Common myeloid progenitor, CD34-positive (primary cell): ENCODE results near the gene LSM7.
A peak's percentile ranks its signal among the peaks of the same experiment; 100 is the strongest.

Experiments used
- CTCF ChIA-PET: fragments of 350-600 bp; sonication (Branson Sonifier 250); formaldehyde crosslinking; loops from one replicate; lab custom pipeline; 2021; ENCODE audit warnings: antibody characterized with exemption; lab: Charles Lee
- POLR2A ChIA-PET: fragments of 350-600 bp; sonication (Branson Sonifier 250); formaldehyde crosslinking; loops from one replicate; lab custom pipeline; 2021; ENCODE audit warnings: antibody characterized with exemption; lab: Charles Lee
- DNase-seq, 3 donors: peaks; one replicate each; pipeline versions ENCODE4 v3.0.0 to v3.0.0-alpha.2; 2013
- H3K27ac ChIP-seq, 2 experiments: 1 replicate in 1 of 2; 2 replicates in 1 of 2; pipeline ENCODE4 v1.7.0; 2013; ENCODE audit warnings: inconsistent platforms in 2 of 2, low read length in 2 of 2, mild to moderate bottlenecking in 2 of 2, low read depth in 1 of 2, moderate library complexity in 1 of 2; ENCODE audit not compliant: severe bottlenecking in 2 of 2, insufficient read depth in 1 of 2, poor library complexity in 1 of 2
- H3K27me3 ChIP-seq, 5 experiments: replicated peaks in 2 of 5; 1 replicate in 3 of 5; 2 replicates in 2 of 5; pipeline versions ENCODE4 v1.6.1 to v1.7.0; 2013; ENCODE audit warnings: low read length in 4 of 5, mild to moderate bottlenecking in 2 of 5, moderate library complexity in 2 of 5, inconsistent platforms in 1 of 5; ENCODE audit not compliant: insufficient read depth in 5 of 5, control insufficient read depth in 4 of 5
- H3K36me3 ChIP-seq, 4 experiments: 1 replicate in 2 of 4; 2 replicates in 2 of 4; pipeline versions ENCODE4 v1.6.1 to v1.7.0; 2013; ENCODE audit warnings: low read length in 3 of 4, control low read depth in 1 of 4, mild to moderate bottlenecking in 1 of 4; ENCODE audit not compliant: control insufficient read depth in 4 of 4, insufficient read depth in 4 of 4
- H3K4me1 ChIP-seq, 4 experiments: 1 replicate in 3 of 4; 2 replicates in 1 of 4; pipeline versions ENCODE4 v1.6.1 to v1.7.1; 2013; ENCODE audit warnings: low read length in 3 of 4, mild to moderate bottlenecking in 3 of 4, control low read depth in 1 of 4, inconsistent platforms in 1 of 4, moderate library complexity in 1 of 4; ENCODE audit not compliant: control insufficient read depth in 4 of 4, insufficient read depth in 4 of 4; ENCODE audit errors: control extremely low read depth in 1 of 4
- H3K4me3 ChIP-seq, 7 experiments: 1 replicate in 4 of 7; 2 replicates in 3 of 7; pipeline versions ENCODE4 v1.5.1 to v1.7.0; 2013; ENCODE audit warnings: mild to moderate bottlenecking in 7 of 7, low read length in 6 of 7, moderate library complexity in 6 of 7, inconsistent platforms in 2 of 7, low read depth in 2 of 7, control low read depth in 1 of 7; ENCODE audit not compliant: insufficient read depth in 4 of 7, control insufficient read depth in 1 of 7; ENCODE audit errors: extremely low read depth in 1 of 7
- H3K9me3 ChIP-seq, 5 experiments: 1 replicate in 4 of 5; 2 replicates in 1 of 5; pipeline versions ENCODE4 v1.6.1 to v1.7.1; 2013; ENCODE audit warnings: low read length in 4 of 5, mild to moderate bottlenecking in 2 of 5, inconsistent platforms in 1 of 5, low read depth in 1 of 5, moderate library complexity in 1 of 5; ENCODE audit not compliant: control insufficient read depth in 4 of 5, insufficient read depth in 2 of 5; ENCODE audit errors: control extremely low read depth in 1 of 5
- whole genome bisulfite sequencing: methylation state at CpG from one replicate; pipeline ENCODE4 v1.1.5; 2013; ENCODE audit not compliant: insufficient coverage; 5-methylcytosine and 5-hydroxymethylcytosine counted together

The LSM7 gene

GRCh38 chr19:2317756-2318155 lies 10.6 kb downstream of the LSM7 start:
- Histone ChIP-seq H3K36me3 (peaks cover 0 to 17% (median 10%) of the 10 kb centered on the region in 4 experiments), H3K27ac (no peak overlapping the region), H3K27me3 (peaks cover 0 to 5% (median 0%) of the 10 kb centered on the region in 5 experiments), H3K4me3 (no peak overlapping the region), H3K9me3 (peaks cover 2 to 7% (median 5%) of the 10 kb centered on the region in 5 experiments), H3K4me1 (peaks cover 0 to 29% (median 16%) of the 10 kb centered on the region in 4 experiments)
- no peak for DNase-seq
- ChIA-PET POLR2A (interaction anchor here (0.6 to 2.7 kb wide), 3 partner anchors 7 to 15 kb away, joined by 3 to 23 read pairs (median 6); no protein-coding TSS in a partner anchor), CTCF (interaction anchor here (1.3 to 1.9 kb wide), 2 partner anchors 23 to 25 kb away, joined by 3 to 6 read pairs; no protein-coding TSS in a partner anchor)
- 88% methylated on average over 22 of the region's 25 CpGs for WGBS

GRCh38 chr19:2317300-2317699 lies 11.1 kb downstream of the LSM7 start:
- CTCF ChIA-PET, result interaction anchor here (1.3 to 3.2 kb wide), 8 partner anchors 7 to 79 kb away, joined by 3 to 33 read pairs (median 8); partner anchors contain the start of gene LSM7
- peaks cover 0 to 13% (median 5%) of the 10 kb centered on the region in 4 experiments for H3K36me3 ChIP-seq
- POLR2A ChIA-PET, result interaction anchor here (1.8 to 2.7 kb wide), 2 partner anchors 8 to 15 kb away, joined by 6 to 23 read pairs; no protein-coding TSS in a partner anchor
- 98% methylated on average over 12 of the region's 13 CpGs for WGBS
- H3K4me1 ChIP-seq, result peaks cover 0 to 31% (median 18%) of the 10 kb centered on the region in 4 experiments
- H3K4me3 ChIP-seq, result no peak overlapping the region
- H3K27me3 ChIP-seq, result peaks cover 0 to 9% (median 1%) of the 10 kb centered on the region in 5 experiments
- peaks cover 2 to 7% (median 5%) of the 10 kb centered on the region in 5 experiments for H3K9me3 ChIP-seq
- no peak for DNase-seq
- no peak overlapping the region for H3K27ac ChIP-seq

- DNase-seq, result peak; percentile 57 to 73 (median 71)
- H3K4me1 ChIP-seq, result peaks cover 0 to 32% (median 18%) of the 10 kb centered on the region in 4 experiments
- CTCF ChIA-PET, result interaction anchor here (0.8 to 3.2 kb wide), 17 partner anchors 9 to 121 kb away, joined by 3 to 33 read pairs (median 6); partner anchors contain the start of genes LSM7 and PLEKHJ1
- no peak overlapping the region for H3K27ac ChIP-seq
- POLR2A ChIA-PET, result interaction anchor here (0.7 to 2.7 kb wide), 6 partner anchors 9 to 27 kb away, joined by 3 to 23 read pairs (median 5); partner anchors contain the start of genes LSM7 and SPPL2B
- H3K27me3 ChIP-seq, result peaks cover 0 to 12% (median 1%) of the 10 kb centered on the region in 5 experiments
- 45% methylated on average over 13 of the region's 22 CpGs for WGBS
- peak overlapping the region in 1 of 7 experiments; percentile 17 for H3K4me3 ChIP-seq
- peaks cover 2 to 7% (median 5%) of the 10 kb centered on the region in 5 experiments for H3K9me3 ChIP-seq
- H3K36me3 ChIP-seq, result peaks cover 0 to 2% (median 0%) of the 10 kb centered on the region in 4 experiments
These were observed 12.5 kb downstream of the LSM7 start for GRCh38 chr19:2315818-2316353.

- 97% methylated on average over 6 of the region's 7 CpGs for WGBS
These were observed 13.1 kb downstream of the LSM7 start for GRCh38 chr19:2315121-2315817.

GRCh38 chr19:2312820-2313501 lies 15.4 kb downstream of the LSM7 start:
- Histone ChIP-seq H3K4me1 (peaks cover 0 to 38% (median 24%) of the 10 kb centered on the region in 4 experiments), H3K9me3 (peaks cover 2 to 7% (median 5%) of the 10 kb centered on the region in 5 experiments), H3K27ac (no peak overlapping the region), H3K36me3 (no peaks in the 10 kb centered on the region), H3K4me3 (no peak overlapping the region), H3K27me3 (peaks cover 0 to 20% (median 9%) of the 10 kb centered on the region in 5 experiments)
- ChIA-PET CTCF (interaction anchor here (1.2 to 1.4 kb wide), 2 partner anchors 18 to 39 kb away, joined by 4 to 6 read pairs; no protein-coding TSS in a partner anchor), POLR2A (interaction anchor here (1.2 kb wide), 1 partner anchor 79 kb away, joined by 3 read pairs; no protein-coding TSS in a partner anchor)
- 46% methylated on average over 19 of the region's 28 CpGs for WGBS
- peak in 1 of 3 donors; percentile 46 for DNase-seq

More at GRCh38 chr19:2315121-2315817, 13.1 kb downstream of the LSM7 start:
- POLR2A ChIA-PET, result interaction anchor here (0.7 to 2.7 kb wide), 5 partner anchors 8 to 26 kb away, joined by 3 to 23 read pairs (median 4); partner anchors contain the start of genes LSM7 and SPPL2B
- Histone ChIP-seq H3K27me3 (peaks cover 0 to 12% (median 1%) of the 10 kb centered on the region in 5 experiments), H3K9me3 (peaks cover 2 to 7% (median 5%) of the 10 kb centered on the region in 5 experiments), H3K4me3 (no peak overlapping the region), H3K36me3 (no peaks in the 10 kb centered on the region), H3K27ac (no peak overlapping the region), H3K4me1 (peaks cover 0 to 32% (median 18%) of the 10 kb centered on the region in 4 experiments)
- DNase-seq, result no peak
- CTCF ChIA-PET, result interaction anchor here (0.8 to 3.2 kb wide), 16 partner anchors 9 to 120 kb away, joined by 3 to 33 read pairs (median 6); partner anchors contain the start of genes LSM7 and PLEKHJ1

GRCh38 chr19:2311093-2311492 lies 17.3 kb downstream of the LSM7 start:
- no peak for DNase-seq
- Histone ChIP-seq H3K9me3 (peaks cover 2 to 7% (median 5%) of the 10 kb centered on the region in 5 experiments), H3K4me1 (peaks cover 0 to 38% (median 27%) of the 10 kb centered on the region in 4 experiments), H3K27ac (no peak overlapping the region), H3K36me3 (no peaks in the 10 kb centered on the region), H3K4me3 (no peak overlapping the region), H3K27me3 (peaks cover 0 to 37% (median 23%) of the 10 kb centered on the region in 5 experiments)
- ChIA-PET POLR2A (interaction anchor here (1.2 kb wide), 1 partner anchor 21 kb away, joined by 4 read pairs; no protein-coding TSS in a partner anchor), CTCF (interaction anchor here (0.6 to 1.5 kb wide), 4 partner anchors 8 to 34 kb away, joined by 3 to 4 read pairs (median 3); no protein-coding TSS in a partner anchor)
- 100% methylated on average over 3 of the region's 4 CpGs for WGBS
